GM12878 (cell line): ENCODE data around the gene SPRYD3. TPM values are rescaled to one million over a fixed set of nuclear protein-coding genes. Genes with fewer than 3 reads are reported as not detected.

Experiments used
- ATAC-seq: fragments of 200-7000 bp; cut with Tn5 transposase; 3 replicates; pipeline ENCODE4 v1.9.1; 2020; ENCODE audit warnings: mild to moderate bottlenecking, moderate library complexity
- BruUV-seq: library from RNA; stranded (reverse); fragments of 400-500 nt; replicated peaks from 2 replicates; lab custom pipeline; 2021; lab: Mats Ljungman, UMichigan
- CTCF ChIA-PET: fragments of 300-600 bp; sonication (Branson Sonifier 250); formaldehyde crosslinking; extraction: SDS; loops from one replicate; lab custom pipeline; 2021; ENCODE audit warnings: inconsistent platforms; lab: Yijun Ruan, JAX
- POLR2A ChIA-PET: fragments of 350-600 bp; formaldehyde crosslinking; extraction: SDS; loops from one replicate; lab custom pipeline; 2021; ENCODE audit warnings: inconsistent platforms; lab: Charles Lee
- RAD21 ChIA-PET: fragments of 300-600 bp; sonication (Branson Sonifier 250); formaldehyde crosslinking; loops from one replicate; lab custom pipeline; 2023; ENCODE audit warnings: antibody characterized with exemption; ENCODE audit not compliant: unreplicated experiment; lab: Charles Lee
- SMC1A ChIA-PET: fragments of 300-600 bp; sonication (Branson Sonifier 250); formaldehyde crosslinking; loops from one replicate; lab custom pipeline; 2023; ENCODE audit not compliant: unreplicated experiment, uncharacterized antibody; lab: Charles Lee
- DNase-seq: peaks from one replicate; pipeline ENCODE4 v3.0.0-alpha.2; 2011; ENCODE audit warnings: low read depth, low spot score
- FAIRE-seq: peaks from 3 replicates; lab custom pipeline; 2011; peaks lifted over from hg19 to GRCh38; lab: Jason Lieb, UNC
- H2AFZ ChIP-seq: 2 replicates; pipeline ENCODE4 v1.6.0; 2011; ENCODE audit warnings: low read depth, low read length, control low read depth; ENCODE audit not compliant: control insufficient read depth
- H3K27ac ChIP-seq: 2 replicates; pipeline ENCODE4 v1.5.1; 2011; ENCODE audit warnings: control low read depth; ENCODE audit not compliant: control insufficient read depth, insufficient read depth
- H3K27me3 ChIP-seq, 2 experiments: replicated peaks in 1 of 2; 2 replicates each; pipeline versions ENCODE4 v1.6.0 to v1.6.1; 2011; ENCODE audit warnings: low read length in 1 of 2; ENCODE audit not compliant: control insufficient read depth in 2 of 2, insufficient read depth in 2 of 2
- H3K36me3 ChIP-seq, 2 experiments: 2 replicates each; pipeline ENCODE4 v1.5.1; 2011; ENCODE audit warnings: low read length in 1 of 2; ENCODE audit not compliant: control insufficient read depth in 2 of 2, insufficient read depth in 2 of 2
- H3K4me1 ChIP-seq: 2 replicates; pipeline ENCODE4 v1.6.1; 2011; ENCODE audit warnings: mild to moderate bottlenecking, low read length, moderate library complexity, mixed read lengths; ENCODE audit not compliant: control insufficient read depth, insufficient read depth
- H3K4me2 ChIP-seq: 2 replicates; pipeline ENCODE4 v1.6.0; 2011; ENCODE audit warnings: control low read depth; ENCODE audit not compliant: control insufficient read depth, insufficient read depth
- H3K4me3 ChIP-seq: fragments of 200-600 bp; sonication (generic); 2 replicates; pipeline ENCODE4 v1.5.1; 2016
- H3K79me2 ChIP-seq: 2 replicates; pipeline ENCODE4 v1.6.0; 2011; ENCODE audit warnings: low read length; ENCODE audit not compliant: control insufficient read depth, insufficient read depth
- H3K9ac ChIP-seq: 2 replicates; pipeline ENCODE4 v1.8.0; 2011; ENCODE audit warnings: low read length, control low read depth, mixed read lengths; ENCODE audit not compliant: control insufficient read depth, insufficient read depth
- H3K9me3 ChIP-seq: replicated peaks from 3 replicates; pipeline ENCODE4 v1.5.1; 2011; ENCODE audit warnings: mild to moderate bottlenecking, low read length; ENCODE audit not compliant: control insufficient read depth, insufficient read depth
- H4K20me1 ChIP-seq: 2 replicates; pipeline ENCODE4 v1.6.0; 2011; ENCODE audit not compliant: control insufficient read depth, insufficient read depth
- CBX3 ChIP-seq: fragments of 200-600 bp; sonication (generic); IDR thresholded peaks from 2 replicates; pipeline ENCODE4 v1.6.1; 2016; ENCODE audit warnings: low read depth, borderline replicate concordance
- CHD2 ChIP-seq: IDR thresholded peaks from 2 replicates; pipeline ENCODE4 v1.6.1; 2011; ENCODE audit warnings: low read depth, low read length, improper control_type of control experiment, borderline replicate concordance
- IRF4 ChIP-seq: IDR thresholded peaks from 2 replicates; pipeline ENCODE4 v1.6.1; 2011; ENCODE audit warnings: low read depth, low read length
- IRF5 ChIP-seq: fragments of 450-650 bp; IDR thresholded peaks from 2 replicates; pipeline ENCODE4 v1.6.1; 2017; ENCODE audit warnings: borderline replicate concordance
- JUNB ChIP-seq: IDR thresholded peaks from 2 replicates; pipeline ENCODE4 v1.6.1; 2016; ENCODE audit warnings: antibody characterized with exemption, mild to moderate bottlenecking
- KLF5 ChIP-seq: fragments of 450-650 bp; IDR thresholded peaks from 2 replicates; pipeline ENCODE4 v1.6.1; 2014; ENCODE audit warnings: mild to moderate bottlenecking; ENCODE audit not compliant: partially characterized antibody
- PBX3 ChIP-seq: IDR thresholded peaks from 2 replicates; pipeline ENCODE4 v1.6.1; 2011; ENCODE audit warnings: mild to moderate bottlenecking, low read depth, low read length, moderate library complexity; ENCODE audit not compliant: insufficient replicate concordance
- PKNOX1 ChIP-seq: fragments of 450-650 bp; IDR thresholded peaks from 2 replicates; pipeline ENCODE4 v1.6.1; 2016; ENCODE audit warnings: mild to moderate bottlenecking
- RAD21 ChIP-seq: IDR thresholded peaks from 2 replicates; pipeline ENCODE4 v1.6.1; 2011; ENCODE audit warnings: mild to moderate bottlenecking, low read depth, low read length, moderate library complexity; ENCODE audit not compliant: insufficient read depth
- RELA ChIP-seq: fragments of 450-650 bp; IDR thresholded peaks from 2 replicates; pipeline ENCODE4 v1.8.0; 2014; ENCODE audit warnings: borderline replicate concordance; ENCODE audit not compliant: partially characterized antibody
- TARDBP ChIP-seq: IDR thresholded peaks from 2 replicates; pipeline ENCODE4 v1.6.1; 2016; ENCODE audit warnings: borderline replicate concordance
- TCF12 ChIP-seq: IDR thresholded peaks from 2 replicates; pipeline ENCODE4 v1.6.1; 2011; ENCODE audit warnings: low read depth, mild to moderate bottlenecking, low read length
- ZNF24 ChIP-seq: fragments of 450-650 bp; IDR thresholded peaks from 2 replicates; pipeline ENCODE4 v1.6.1; 2017; ENCODE audit warnings: antibody characterized with exemption, mild to moderate bottlenecking
- ZNF384 ChIP-seq: IDR thresholded peaks from 2 replicates; pipeline ENCODE4 v1.6.1; 2012; ENCODE audit warnings: low read depth, mild to moderate bottlenecking, low read length, improper control_type of control experiment, borderline replicate concordance
- WGBS: methylation state at CpG from one replicate; pipeline ENCODE4 v1.1.6; 2016; ENCODE audit warnings: low lambda C conversion rate; ENCODE audit not compliant: insufficient replicate concordance, insufficient coverage; ENCODE audit errors: missing lambda C conversion rate; 5-methylcytosine and 5-hydroxymethylcytosine counted together
- in situ Hi-C: fragments of 300-500 bp; cut with MboI; formaldehyde crosslinking; loops from 9 replicates; pipeline ENCODE4 v1.14.3; 2018; ENCODE audit warnings: mixed read lengths
- intact Hi-C: fragments of 100-400 bp; cut with micrococcal nuclease; formaldehyde crosslinking; loops from one replicate; pipeline ENCODE4 v1.14.2; 2022; ENCODE audit not compliant: unreplicated experiment
- polyA plus RNA-seq, 11 experiments: library from polyadenylated mRNA; depleted of rRNA in 4 of 11; unstranded in 6 of 11; stranded (reverse) in 5 of 11; fragments of >200 nt; fragmentation: Nextera tagmentation in 4 of 11; fragmentation: Illumina TruSeq in 1 of 11; extraction: Ambion mirVana in 4 of 11; extraction: Trizol in 1 of 11; gene quantifications; 1 replicate in 1 of 11; 2 replicates in 10 of 11; pipeline versions ENCODE4 v1.2.1 to v1.2.3, GENCODE V29; 2011 to 2016; ENCODE audit warnings: inconsistent platforms in 2 of 11, missing spikeins in 2 of 11, low read depth in 1 of 11
- total RNA-seq, 4 experiments: library from RNA; depleted of rRNA in 3 of 4; stranded (reverse); fragments of >200 nt in 3 of 4; fragmentation: Illumina TruSeq in 1 of 4; extraction: Trizol in 1 of 4; gene quantifications; 2 replicates each; pipeline versions ENCODE4 v1.2.1 to v1.2.3, GENCODE V29; 2013 to 2021
- TF ChIP-seq, protein P1 (sequence below): fragments of 450-650 bp; formaldehyde crosslinking; IDR thresholded peaks from 2 replicates; pipeline ENCODE4 v1.5.0; 2022; ENCODE audit warnings: mild to moderate bottlenecking, missing genetic modification characterization

Gene SPRYD3
- total and polyA plus RNA-seq, 10 of the 15 experiments (the other 5 are each of a cell fraction or from before 2014, with no cell fraction given): 2.3 to 26.4 (median 20.2) TPM

DNA sequence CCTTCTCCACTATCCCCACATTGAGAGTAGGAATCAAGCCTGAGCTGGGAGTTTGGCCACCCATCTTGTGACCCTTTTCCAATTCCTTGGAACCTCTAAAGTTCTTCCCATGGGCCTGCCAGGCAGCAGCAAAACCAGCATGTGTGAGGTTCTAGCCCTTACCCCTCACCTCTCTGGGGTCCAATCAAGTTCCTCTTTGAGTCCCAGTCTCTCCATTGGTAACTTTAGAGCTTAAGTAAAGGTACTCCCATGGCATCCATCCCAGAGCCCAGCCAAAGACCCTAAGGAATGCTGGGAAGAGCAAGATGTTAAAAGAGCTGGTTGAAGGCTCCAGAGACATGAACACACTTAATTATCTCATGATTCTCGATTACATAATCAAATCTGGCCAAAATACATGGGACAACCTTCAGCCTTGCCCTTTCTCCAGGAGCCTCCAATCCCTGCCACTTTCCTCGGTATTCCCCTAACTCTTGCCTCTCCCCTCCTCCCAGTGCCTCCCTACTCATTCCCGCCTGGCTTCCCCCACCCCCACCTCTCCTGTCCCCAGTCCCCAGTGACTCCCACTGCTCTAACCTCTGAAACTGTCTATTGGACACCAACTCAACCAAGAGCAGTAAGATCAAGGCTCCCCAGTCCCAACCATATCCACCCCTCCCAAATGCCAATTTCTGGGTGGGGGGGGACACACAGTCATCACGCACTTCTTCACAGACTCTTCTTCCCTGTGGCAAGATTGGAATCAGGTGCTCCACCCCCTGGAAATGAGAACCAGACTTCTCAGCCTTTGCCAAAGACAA lies 34.1 kb downstream of the SPRYD3 start:
- Histone ChIP-seq H4K20me1 (no peaks in the 10 kb centered on the region), H3K4me3 (no peak overlapping the region), H2AFZ (no peak overlapping the region), H3K4me1 (peaks cover 15% of the 10 kb centered on the region), H3K9ac (no peak overlapping the region), H3K4me2 (no peak overlapping the region), H3K36me3 (no peaks in the 10 kb centered on the region; a peak in 1 of 4 replicates), H3K79me2 (no peaks in the 10 kb centered on the region), H3K9me3 (no peaks in the 10 kb centered on the region), H3K27ac (no peak overlapping the region), H3K27me3 (no peaks in the 10 kb centered on the region)
- BruUV-seq: no TSS peak
- SMC1A ChIA-PET: interaction anchor here (1.2 kb wide), 1 partner anchor 9 kb away, joined by 3 read pairs; no protein-coding TSS in a partner anchor
- intact Hi-C loops: no loop called here
- in situ Hi-C loops: no loop called here
- POLR2A ChIA-PET: no interaction called here
- 61% methylated on average over 4 of the region's 4 CpGs for WGBS
- DNase-seq (no peak), ATAC-seq (no peak), FAIRE-seq (no peak)
- CTCF ChIA-PET: interaction anchor here (1.3 to 1.7 kb wide), 3 partner anchors 54 to 58 kb away, joined by 5 to 9 read pairs (median 7); partner anchors contain the start of gene SOAT2
- RAD21 ChIA-PET: no interaction called here
- no peak for TF ChIP-seq PKNOX1
- TF ChIP-seq CHD2: no peak
- no peak for TF ChIP-seq KLF5
- TF ChIP-seq TARDBP: no peak
- no peak for TF ChIP-seq IRF4
- no peak for TF ChIP-seq RAD21
- TF ChIP-seq ZNF24: no peak
- TF ChIP-seq TCF12: no peak
- no peak for TF ChIP-seq JUNB
- TF ChIP-seq PBX3: no peak
- no peak for TF ChIP-seq ZNF384
- TF ChIP-seq, protein P1, sequence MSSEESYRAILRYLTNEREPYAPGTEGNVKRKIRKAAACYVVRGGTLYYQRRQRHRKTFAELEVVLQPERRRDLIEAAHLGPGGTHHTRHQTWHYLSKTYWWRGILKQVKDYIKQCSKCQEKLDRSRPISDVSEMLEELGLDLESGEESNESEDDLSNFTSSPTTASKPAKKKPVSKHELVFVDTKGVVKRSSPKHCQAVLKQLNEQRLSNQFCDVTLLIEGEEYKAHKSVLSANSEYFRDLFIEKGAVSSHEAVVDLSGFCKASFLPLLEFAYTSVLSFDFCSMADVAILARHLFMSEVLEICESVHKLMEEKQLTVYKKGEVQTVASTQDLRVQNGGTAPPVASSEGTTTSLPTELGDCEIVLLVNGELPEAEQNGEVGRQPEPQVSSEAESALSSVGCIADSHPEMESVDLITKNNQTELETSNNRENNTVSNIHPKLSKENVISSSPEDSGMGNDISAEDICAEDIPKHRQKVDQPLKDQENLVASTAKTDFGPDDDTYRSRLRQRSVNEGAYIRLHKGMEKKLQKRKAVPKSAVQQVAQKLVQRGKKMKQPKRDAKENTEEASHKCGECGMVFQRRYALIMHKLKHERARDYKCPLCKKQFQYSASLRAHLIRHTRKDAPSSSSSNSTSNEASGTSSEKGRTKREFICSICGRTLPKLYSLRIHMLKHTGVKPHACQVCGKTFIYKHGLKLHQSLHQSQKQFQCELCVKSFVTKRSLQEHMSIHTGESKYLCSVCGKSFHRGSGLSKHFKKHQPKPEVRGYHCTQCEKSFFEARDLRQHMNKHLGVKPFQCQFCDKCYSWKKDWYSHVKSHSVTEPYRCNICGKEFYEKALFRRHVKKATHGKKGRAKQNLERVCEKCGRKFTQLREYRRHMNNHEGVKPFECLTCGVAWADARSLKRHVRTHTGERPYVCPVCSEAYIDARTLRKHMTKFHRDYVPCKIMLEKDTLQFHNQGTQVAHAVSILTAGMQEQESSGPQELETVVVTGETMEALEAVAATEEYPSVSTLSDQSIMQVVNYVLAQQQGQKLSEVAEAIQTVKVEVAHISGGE (CRISPR knock-in tag): no peak
- TF ChIP-seq IRF5: no peak
- TF ChIP-seq RELA: no peak
- no peak for TF ChIP-seq CBX3
